ENCODE results near the gene DPF1.

DPF1 gene

GRCh38 chr19:38203197-38203596 lies 20.8 kb downstream of the DPF1 start:
- no peak for ATAC-seq
- no peak for TF ChIP-seq ZFP3 (CRISPR knock-in tag; IDR thresholded peaks at IDR 0.05)
- TF ChIP-seq OSR1 (CRISPR knock-in tag; IDR thresholded peaks at IDR 0.05): no peak
- no peak for TF ChIP-seq CSDC2 (CRISPR knock-in tag; IDR thresholded peaks at IDR 0.05)
- no peak for TF ChIP-seq GLIS3 (CRISPR knock-in tag; IDR thresholded peaks at IDR 0.05)
- no peak for TF ChIP-seq CSRNP3 (CRISPR knock-in tag; IDR thresholded peaks at IDR 0.05)
- TF ChIP-seq PATZ1 (CRISPR knock-in tag; IDR thresholded peaks at IDR 0.05; ENCODE audit: borderline replicate concordance): no peak
- TF ChIP-seq ZFP30 (CRISPR knock-in tag; IDR thresholded peaks at IDR 0.05): no peak
- no peak for TF ChIP-seq ZNF70 (CRISPR knock-in tag; IDR thresholded peaks at IDR 0.05)
- no peak for TF ChIP-seq TOX (CRISPR knock-in tag; IDR thresholded peaks at IDR 0.05; ENCODE audit: borderline replicate concordance)
- TF ChIP-seq ARNTL (CRISPR knock-in tag; IDR thresholded peaks at IDR 0.05; ENCODE audit: borderline replicate concordance, low read depth): no peak
- TF ChIP-seq TCF4 (CRISPR knock-in tag; IDR thresholded peaks at IDR 0.05; ENCODE audit: borderline replicate concordance): no peak
- no peak for TF ChIP-seq SNAI2 (CRISPR knock-in tag; IDR thresholded peaks at IDR 0.05)
- TF ChIP-seq CREB5 (CRISPR knock-in tag; IDR thresholded peaks at IDR 0.05; ENCODE audit: low read depth): no peak
- TF ChIP-seq ESRRG (CRISPR knock-in tag; IDR thresholded peaks at IDR 0.05): no peak
- TF ChIP-seq BACH2 (CRISPR knock-in tag; IDR thresholded peaks at IDR 0.05; ENCODE audit: borderline replicate concordance): no peak
- no peak for TF ChIP-seq ZNF565 (CRISPR knock-in tag; conservative IDR thresholded peaks at IDR 0.05; ENCODE audit: low read depth)
- no peak for TF ChIP-seq PPARA (CRISPR knock-in tag; IDR thresholded peaks at IDR 0.05; ENCODE audit: borderline replicate concordance)
- TF ChIP-seq POU6F1 (CRISPR knock-in tag; IDR thresholded peaks at IDR 0.05; ENCODE audit: borderline replicate concordance, low read depth): no peak

GRCh38 chr19:38202504-38202903 lies 21.5 kb downstream of the DPF1 start:
- TF ChIP-seq TCF4 (CRISPR knock-in tag; IDR thresholded peaks at IDR 0.05; ENCODE audit: borderline replicate concordance): no peak
- TF ChIP-seq CREB5 (CRISPR knock-in tag; IDR thresholded peaks at IDR 0.05; ENCODE audit: low read depth): no peak
- ATAC-seq: no peak

- TF ChIP-seq ISL1 (CRISPR knock-in tag; IDR thresholded peaks at IDR 0.05) (no peak), ZNF565 (CRISPR knock-in tag; conservative IDR thresholded peaks at IDR 0.05; ENCODE audit: low read depth) (no peak), ZFP3 (CRISPR knock-in tag; IDR thresholded peaks at IDR 0.05) (no peak)
- ATAC-seq: no peak
Measured at GRCh38 chr19:38201731-38202130, 22.3 kb downstream of the DPF1 start.

GRCh38 chr19:38199340-38199739 lies 24.7 kb downstream of the DPF1 start:
- TF ChIP-seq ZNF565 (CRISPR knock-in tag; conservative IDR thresholded peaks at IDR 0.05; ENCODE audit: low read depth): no peak
- ATAC-seq: no peak
